ENCODE measurements around the gene OVCH1.

GRCh38 chr12:29426498-29426897, 71.0 kb downstream of the OVCH1 start:
- TF ChIP-seq CTCF (IDR thresholded peaks at IDR 0.05; ENCODE audit: low read depth, low read length) (no peak), EZH2phosphoT487 (IDR thresholded peaks at IDR 0.05; ENCODE audit: low read depth) (no peak)
